Esophagus squamous epithelium (tissue), 4 donors: Measurements from ENCODE around the gene C11orf91.

Experiments used
- CTCF ChIP-seq, 6 experiments: fragments of 450-650 bp in 4 of 6; fragments of 200-600 bp in 2 of 6; sonication (generic) in 2 of 6; IDR thresholded peaks; one replicate each; pipeline ENCODE4 v1.5.1; 2016 to 2019; ENCODE audit warnings: antibody characterized with exemption in 6 of 6, mild to moderate bottlenecking in 4 of 6, moderate library complexity in 4 of 6
- POLR2A ChIP-seq, 4 donors: fragments of 450-650 bp; IDR thresholded peaks; one replicate each; pipeline ENCODE4 v1.6.1; 2017; ENCODE audit warnings: antibody characterized with exemption in 4 of 4, mild to moderate bottlenecking in 4 of 4, moderate library complexity in 3 of 4

DNA sequence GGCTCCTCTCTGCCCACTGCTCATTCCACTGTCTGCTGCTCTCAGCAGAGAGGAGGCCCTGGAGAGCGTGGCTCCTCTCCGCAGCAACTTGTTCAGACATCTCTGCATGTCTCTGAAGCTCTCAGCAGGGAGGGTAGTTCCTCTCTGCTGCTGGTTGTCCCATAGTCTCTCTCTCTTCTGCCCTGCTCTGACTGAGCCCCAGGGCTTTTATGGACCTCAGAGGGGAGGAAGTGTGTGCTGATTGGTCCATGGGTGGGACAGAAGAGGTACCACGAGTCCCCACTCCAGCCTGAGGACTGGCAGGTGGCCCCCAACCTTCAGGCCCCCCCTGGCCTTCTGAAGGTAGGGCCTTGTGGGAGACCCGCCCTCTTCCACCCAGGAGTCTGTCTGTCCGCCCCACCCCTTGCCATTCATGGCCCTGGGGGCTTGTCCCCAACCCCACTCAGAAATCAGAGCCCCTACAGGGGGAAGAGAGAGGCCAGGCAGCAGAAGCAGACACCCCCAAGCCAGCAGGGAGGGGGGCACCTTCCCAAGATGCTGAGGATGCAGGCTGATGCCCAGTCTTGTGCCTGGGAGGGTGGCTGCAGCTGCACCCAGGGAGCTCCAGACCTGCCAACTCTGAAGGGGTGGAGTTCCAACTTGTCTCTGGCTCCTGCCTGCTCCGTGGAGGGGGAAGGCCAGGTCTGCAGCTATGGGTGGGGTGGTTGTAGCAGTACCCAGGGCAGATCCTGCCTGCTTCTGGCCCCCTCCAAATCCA lies 35.1 kb downstream of the C11orf91 start:
- TF ChIP-seq CTCF (IDR thresholded peaks at IDR 0.05) (no peak), POLR2A (IDR thresholded peaks at IDR 0.05) (no peak)
